NCI-H2227 (cell line): ENCODE results near the gene BHLHE41.

Experiments
- DNase-seq: peaks from one replicate; lab custom pipeline; 2025; ENCODE audit not compliant: unreplicated experiment; lab: John Stamatoyannopoulos, UW

BHLHE41 gene

DNA sequence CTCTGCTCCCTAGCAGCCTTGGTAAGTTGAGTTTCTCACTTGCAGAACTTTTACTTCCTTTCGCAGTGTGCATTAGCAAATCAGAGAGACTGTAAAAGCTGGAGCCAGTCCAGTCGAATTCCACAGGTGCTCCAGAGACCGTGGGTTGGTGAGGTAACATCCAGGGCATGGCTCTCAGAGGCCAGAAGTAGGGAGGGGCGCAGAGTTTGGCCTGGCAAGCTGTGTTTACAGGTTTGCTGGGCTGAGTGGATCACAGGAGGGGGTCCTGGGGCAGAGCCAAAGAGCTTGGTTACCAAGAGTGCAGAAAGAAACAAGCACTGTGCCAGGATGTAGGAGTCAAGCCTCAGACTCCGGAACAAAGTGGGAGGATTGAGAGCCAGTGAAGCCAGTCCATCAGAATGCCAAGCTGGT is 10.2 kb upstream of the BHLHE41 start:
- no peak for DNase-seq

DNA sequence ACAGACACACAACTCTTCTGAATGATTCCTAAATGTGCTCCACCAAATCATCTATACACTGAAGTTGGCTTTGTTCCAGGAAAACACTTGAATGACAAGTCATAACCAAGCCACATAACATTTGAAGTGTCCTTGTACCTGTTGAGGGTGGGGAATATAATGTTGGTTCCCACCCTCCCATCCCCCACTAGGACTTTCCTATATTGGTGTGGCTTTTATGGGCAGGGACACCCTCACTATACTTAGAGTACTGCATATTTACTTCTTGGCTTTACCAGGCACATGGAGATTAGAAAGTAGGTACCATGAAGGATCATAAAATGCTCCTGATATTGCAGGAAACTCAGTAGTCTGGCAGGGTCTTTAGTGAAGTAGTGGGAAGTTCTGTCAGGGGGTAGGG is 9.7 kb upstream of the BHLHE41 start:
- DNase-seq, result no peak

- DNase-seq, result no peak
These were observed 8.7 kb upstream of the BHLHE41 start for GRCh38 chr12:26133521-26133920.

GRCh38 chr12:26132866-26133265 is 8.0 kb upstream of the BHLHE41 start:
- DNase-seq, result no peak

- DNase-seq, result no peak
These were observed 7.1 kb upstream of the BHLHE41 start for GRCh38 chr12:26131936-26132335.

DNA sequence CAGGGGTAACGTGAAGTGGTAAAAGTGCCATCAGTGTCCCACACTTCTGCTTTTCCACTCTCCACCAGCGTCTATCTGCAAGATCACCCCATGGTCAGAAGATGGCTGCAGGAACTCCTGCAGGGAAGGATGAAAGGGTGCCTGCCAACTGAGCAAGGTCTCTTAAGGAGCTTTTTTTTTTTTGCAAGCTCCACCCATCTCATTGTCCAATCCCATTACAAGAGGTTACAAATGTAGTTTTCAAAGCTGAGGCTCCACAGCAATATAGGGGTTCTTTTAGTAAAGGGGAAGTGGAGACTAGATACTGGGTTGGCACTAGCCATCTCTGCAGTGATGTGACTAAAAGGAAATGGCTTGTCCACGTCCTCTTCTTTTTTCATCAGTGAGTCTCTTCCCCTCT is 5.9 kb upstream of the BHLHE41 start:
- DNase-seq, result no peak

- DNase-seq, result no peak
These were observed 3.3 kb upstream of the BHLHE41 start for GRCh38 chr12:26128168-26128567.

GRCh38 chr12:26127404-26127803 is 2.6 kb upstream of the BHLHE41 start:
- no peak for DNase-seq

DNA sequence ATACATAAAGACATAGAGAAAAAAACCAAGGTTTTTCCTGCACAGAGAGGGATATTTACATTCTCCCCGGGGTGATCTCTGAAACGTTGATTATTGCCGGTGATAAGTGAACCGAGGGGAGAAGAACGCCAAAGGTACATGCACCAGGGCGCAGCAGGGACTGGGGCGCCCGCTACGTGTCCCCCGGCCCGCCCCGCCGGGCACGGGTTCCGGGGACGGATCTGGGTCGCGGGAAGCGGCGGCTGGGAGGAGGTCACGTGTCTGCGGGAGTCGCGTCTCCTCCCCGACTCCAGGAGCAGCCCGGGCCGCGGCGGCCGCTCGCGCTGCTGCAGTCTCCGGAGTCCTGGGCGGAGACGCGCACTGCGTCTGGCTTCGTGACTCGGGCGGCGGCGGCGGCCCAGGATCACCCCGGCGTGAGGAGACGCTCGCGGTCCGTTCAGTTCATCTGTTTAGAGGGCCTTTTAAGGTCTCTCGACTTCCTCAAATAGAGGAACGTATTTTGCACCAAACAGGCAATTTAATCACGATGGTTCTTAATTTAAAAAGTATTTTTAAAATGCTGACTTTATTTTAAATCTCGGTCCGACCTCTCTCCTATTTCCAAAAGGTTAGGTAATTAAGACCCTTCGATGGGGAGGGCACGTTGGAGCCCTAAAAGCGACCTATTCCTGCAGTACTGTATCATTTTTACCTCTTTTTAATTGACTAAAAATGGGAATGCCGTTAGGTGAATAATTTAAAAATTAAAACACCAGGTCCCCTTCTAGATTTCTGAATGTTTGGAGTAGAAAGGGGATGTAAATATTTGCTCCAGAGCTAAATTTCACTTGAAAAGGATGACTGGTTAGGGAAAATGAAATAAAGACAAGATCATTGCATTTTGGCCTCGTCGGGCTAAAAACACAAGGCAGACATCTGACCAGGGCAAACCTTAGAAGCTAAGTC is 1.8 kb upstream of the BHLHE41 start:
- DNase-seq, result peak; percentile 62

- DNase-seq, result peak; percentile 17
These were observed 833 bp upstream of the BHLHE41 start for GRCh38 chr12:26125400-26126339.

GRCh38 chr12:26123482-26123980 is 1.3 kb downstream of the BHLHE41 start:
- DNase-seq, result no peak

DNA sequence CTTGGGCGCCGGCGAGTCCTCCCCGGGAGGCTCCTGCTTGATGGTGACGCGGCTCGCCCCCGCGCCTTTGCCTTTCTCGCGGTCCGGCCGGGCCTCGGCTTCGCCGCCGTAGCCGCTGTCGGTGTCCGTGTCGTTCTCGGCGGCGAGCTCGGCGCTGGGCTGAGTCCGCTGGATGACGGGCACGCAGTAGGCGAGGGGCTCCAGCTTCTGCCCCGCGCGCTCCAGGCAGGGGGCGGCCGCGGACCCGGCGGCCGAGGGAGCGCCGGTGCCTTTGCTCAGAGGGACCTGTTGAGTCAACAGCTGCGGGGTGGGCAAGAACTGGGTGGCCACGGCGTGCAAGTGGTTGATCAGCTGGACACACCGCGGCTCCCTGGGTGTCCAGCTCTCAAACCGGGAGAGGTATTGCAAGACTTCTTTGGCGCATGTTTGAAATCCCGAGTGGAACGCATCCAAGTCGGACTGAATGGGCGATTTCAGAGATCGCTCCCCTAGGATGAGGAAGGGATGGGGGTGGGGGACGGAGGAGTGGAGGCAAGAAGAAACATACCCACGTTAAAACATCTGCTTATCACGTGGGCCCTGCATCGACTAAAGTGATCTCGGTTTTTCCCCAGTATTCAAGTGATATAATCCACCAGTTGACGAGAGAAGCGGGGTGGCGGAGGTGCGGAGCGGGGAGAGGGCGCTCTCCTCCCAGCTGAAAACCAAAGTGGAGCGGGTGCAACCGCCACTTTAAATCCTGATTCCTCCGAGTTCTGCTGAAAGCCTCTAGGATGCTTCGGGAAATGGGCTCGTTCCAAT is 2.0 kb downstream of the BHLHE41 start:
- no peak for DNase-seq

- no peak for DNase-seq
These were observed 2.7 kb downstream of the BHLHE41 start for GRCh38 chr12:26122061-26122680.

- DNase-seq, result no peak
These were observed 3.3 kb downstream of the BHLHE41 start for GRCh38 chr12:26121323-26122060.

DNA sequence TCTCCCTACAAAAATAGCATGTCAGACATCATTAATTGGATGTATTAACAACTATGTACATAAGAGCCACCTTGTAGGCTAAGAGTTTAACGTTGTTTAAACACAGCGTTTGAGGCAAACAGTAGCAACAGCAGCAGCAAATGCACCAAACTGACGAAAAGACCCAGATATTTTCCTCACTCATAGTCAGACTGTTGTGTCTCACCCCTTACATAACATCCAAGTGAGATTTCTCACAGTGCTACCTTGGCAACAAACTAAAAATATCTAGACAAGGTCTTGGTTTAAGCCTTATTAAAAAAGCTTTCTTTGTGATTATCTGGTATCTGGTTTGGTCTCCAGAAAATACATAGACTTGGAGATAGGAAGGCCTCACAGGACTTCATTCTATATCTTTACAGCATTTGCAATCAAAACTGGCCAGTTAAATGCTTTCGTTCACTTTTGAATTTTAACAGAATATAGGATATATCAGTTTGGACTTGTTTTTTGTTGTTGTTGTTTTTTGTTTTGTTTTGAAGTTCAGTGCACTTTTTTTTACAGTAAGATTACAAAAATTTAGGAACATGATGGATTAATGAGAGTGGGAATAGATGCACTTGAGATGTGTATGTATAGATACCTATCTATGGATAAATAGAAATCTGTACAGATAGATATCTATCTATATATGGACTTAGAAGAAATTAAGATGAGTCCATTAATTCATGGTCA is 4.1 kb downstream of the BHLHE41 start:
- no peak for DNase-seq

- no peak for DNase-seq
These were observed 5.3 kb downstream of the BHLHE41 start for GRCh38 chr12:26119391-26119989.

DNA sequence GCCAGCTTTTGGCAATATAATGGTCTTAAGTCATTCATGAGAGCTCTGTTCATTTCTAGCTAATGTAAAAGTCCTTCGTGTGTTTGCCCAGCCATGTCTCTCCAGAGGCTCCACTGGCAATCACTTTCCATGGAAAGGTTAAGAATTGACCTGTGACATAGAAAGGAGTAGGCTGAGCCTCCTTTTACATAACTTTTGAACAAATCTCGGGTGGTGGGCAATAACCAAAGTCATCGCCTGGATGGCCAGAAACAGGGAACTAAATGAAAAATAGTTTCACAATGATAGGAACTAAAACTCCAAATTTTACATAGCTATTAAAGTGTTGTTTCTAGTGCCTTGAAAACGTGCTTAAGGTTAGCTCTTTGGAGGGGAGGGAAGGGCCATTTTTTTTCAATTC is 6.5 kb downstream of the BHLHE41 start:
- DNase-seq, result no peak

GRCh38 chr12:26116829-26117715 is 7.8 kb downstream of the BHLHE41 start:
- no peak for DNase-seq
